H9 (cell line): Measurements from ENCODE around the gene PIAS1. TPM values are rescaled to one million over a fixed set of nuclear protein-coding genes. Genes with fewer than 3 reads are reported as not detected.

Source experiments
- DNase-seq: peaks from one replicate; pipeline ENCODE4 v3.0.0-alpha.2; 2017
- H2AFZ ChIP-seq: one replicate; pipeline ENCODE4 v1.6.1; 2013; ENCODE audit warnings: mild to moderate bottlenecking, low read length, control low read depth, moderate library complexity
- H2AK5ac ChIP-seq: 2 replicates; pipeline ENCODE4 v1.6.1; 2013; ENCODE audit warnings: low read length, control low read depth, mixed read lengths; ENCODE audit not compliant: insufficient read length
- H2BK120ac ChIP-seq: one replicate; pipeline ENCODE4 v1.6.1; 2013; ENCODE audit warnings: low read depth, mild to moderate bottlenecking, low read length, control low read depth, inconsistent platforms; ENCODE audit not compliant: poor library complexity, severe bottlenecking
- H2BK12ac ChIP-seq: 2 replicates; pipeline ENCODE4 v1.6.1; 2013; ENCODE audit warnings: low read length, control low read depth, mixed read lengths, low read depth; ENCODE audit not compliant: insufficient read length
- H2BK15ac ChIP-seq: 2 replicates; pipeline ENCODE4 v1.6.1; 2013; ENCODE audit warnings: low read depth, low read length, control low read depth
- H2BK20ac ChIP-seq: one replicate; pipeline ENCODE4 v1.6.1; 2013; ENCODE audit warnings: low read depth, mild to moderate bottlenecking, low read length, control low read depth, inconsistent platforms; ENCODE audit not compliant: poor library complexity, severe bottlenecking
- H2BK5ac ChIP-seq: 2 replicates; pipeline ENCODE4 v1.6.1; 2013; ENCODE audit warnings: low read length, control low read depth, mixed read lengths; ENCODE audit not compliant: insufficient read length
- H3K14ac ChIP-seq: 2 replicates; pipeline ENCODE4 v1.6.1; 2013; ENCODE audit warnings: low read length, control low read depth; ENCODE audit not compliant: insufficient read depth
- H3K18ac ChIP-seq: 2 replicates; pipeline ENCODE4 v1.6.1; 2013; ENCODE audit warnings: low read depth, mild to moderate bottlenecking, mixed read lengths, low read length, control low read depth; ENCODE audit not compliant: insufficient read length
- H3K23ac ChIP-seq: 2 replicates; pipeline ENCODE4 v1.6.1; 2013; ENCODE audit warnings: low read length, control low read depth, mixed read lengths, low read depth; ENCODE audit not compliant: insufficient read length
- H3K23me2 ChIP-seq: 2 replicates; pipeline ENCODE4 v1.6.1; 2013; ENCODE audit warnings: low read depth, mild to moderate bottlenecking, mixed read lengths, low read length, control low read depth; ENCODE audit not compliant: insufficient read length, poor library complexity, severe bottlenecking
- H3K27ac ChIP-seq: 2 replicates; pipeline ENCODE4 v1.5.1; 2013; ENCODE audit warnings: low read length, control low read depth, mixed read lengths, low read depth; ENCODE audit not compliant: insufficient read length
- H3K27me3 ChIP-seq: 2 replicates; pipeline ENCODE4 v1.6.1; 2013; ENCODE audit warnings: low read length, control low read depth, inconsistent platforms; ENCODE audit not compliant: insufficient read depth
- H3K4ac ChIP-seq: 2 replicates; pipeline ENCODE4 v1.6.1; 2013; ENCODE audit warnings: low read depth, mild to moderate bottlenecking, control low read depth, inconsistent platforms, low read length, moderate library complexity
- H3K4me1 ChIP-seq: 2 replicates; pipeline ENCODE4 v1.6.1; 2013; ENCODE audit warnings: low read length, control low read depth, inconsistent platforms; ENCODE audit not compliant: insufficient read depth
- H3K4me2 ChIP-seq: 2 replicates; pipeline ENCODE4 v1.6.1; 2013; ENCODE audit warnings: low read length, control low read depth, mixed read lengths; ENCODE audit not compliant: insufficient read length, insufficient read depth
- H3K56ac ChIP-seq: 2 replicates; pipeline ENCODE4 v1.6.1; 2013; ENCODE audit warnings: low read depth, mild to moderate bottlenecking, mixed read lengths, low read length, control low read depth; ENCODE audit not compliant: insufficient read length
- H3K79me1 ChIP-seq: 2 replicates; pipeline ENCODE4 v1.6.1; 2013; ENCODE audit warnings: low read depth, mild to moderate bottlenecking, moderate library complexity, low read length, control low read depth, inconsistent platforms; ENCODE audit not compliant: insufficient read depth, poor library complexity, severe bottlenecking
- H3K79me2 ChIP-seq: 2 replicates; pipeline ENCODE4 v1.6.1; 2013; ENCODE audit warnings: low read length, control low read depth, inconsistent platforms; ENCODE audit not compliant: insufficient read depth
- H3K9ac ChIP-seq: 2 replicates; pipeline ENCODE4 v1.6.1; 2013; ENCODE audit warnings: low read length, control low read depth, mixed read lengths; ENCODE audit not compliant: insufficient read length; ENCODE audit errors: extremely low read depth
- H3K9me3 ChIP-seq: one replicate; pipeline ENCODE4 v1.6.1; 2013; ENCODE audit warnings: low read depth, low read length, inconsistent platforms; ENCODE audit not compliant: control insufficient read depth
- H3T11ph ChIP-seq: one replicate; pipeline ENCODE4 v1.6.1; 2013; ENCODE audit warnings: mild to moderate bottlenecking, low read length, control low read depth, inconsistent platforms
- H4K20me1 ChIP-seq: one replicate; pipeline ENCODE4 v1.6.1; 2013; ENCODE audit not compliant: control insufficient read depth, insufficient read length, insufficient read depth
- H4K5ac ChIP-seq: 2 replicates; pipeline ENCODE4 v1.6.1; 2013; ENCODE audit warnings: low read depth, mild to moderate bottlenecking, mixed read lengths, low read length, control low read depth; ENCODE audit not compliant: insufficient read length
- H4K8ac ChIP-seq: replicated peaks from 2 replicates; pipeline ENCODE4 v1.6.1; 2013; ENCODE audit warnings: low read length, control low read depth, mixed read lengths, low read depth; ENCODE audit not compliant: insufficient read length
- H4K91ac ChIP-seq: 2 replicates; pipeline ENCODE4 v1.6.1; 2013; ENCODE audit warnings: low read depth, mild to moderate bottlenecking, moderate library complexity, mixed read lengths, low read length, control low read depth; ENCODE audit not compliant: insufficient read length
- H3K27ac Mint-ChIP-seq, 3 experiments: 2 replicates in 2 of 3; 3 replicates in 1 of 3; pipeline ENCODE4 v1.8.0; 2020 to 2021; ENCODE audit warnings: mixed read lengths in 3 of 3, mild to moderate bottlenecking in 1 of 3, moderate library complexity in 1 of 3
- H3K27me3 Mint-ChIP-seq: 2 replicates; pipeline ENCODE4 v1.8.0; 2021; ENCODE audit warnings: low read depth, mild to moderate bottlenecking, moderate library complexity, mixed read lengths
- H3K36me3 Mint-ChIP-seq, 3 experiments: 2 replicates in 2 of 3; 3 replicates in 1 of 3; pipeline ENCODE4 v1.8.0; 2020 to 2021; ENCODE audit warnings: low read depth in 3 of 3, mixed read lengths in 3 of 3; ENCODE audit not compliant: insufficient read depth in 1 of 3
- H3K4me1 Mint-ChIP-seq, 2 experiments: 2 replicates each; pipeline ENCODE4 v1.8.0; 2020; ENCODE audit warnings: mixed read lengths in 2 of 2
- H3K4me3 Mint-ChIP-seq, 2 experiments: 2 replicates in 1 of 2; 3 replicates in 1 of 2; pipeline ENCODE4 v1.8.0; 2020 to 2021; ENCODE audit warnings: mild to moderate bottlenecking in 2 of 2, mixed read lengths in 2 of 2, moderate library complexity in 1 of 2
- H3K9me3 Mint-ChIP-seq, 2 experiments: 2 replicates in 1 of 2; 3 replicates in 1 of 2; pipeline ENCODE4 v1.8.0; 2020; ENCODE audit warnings: mild to moderate bottlenecking in 2 of 2, mixed read lengths in 2 of 2, moderate library complexity in 1 of 2
- CTCF ChIP-seq: fragments of 200-600 bp; sonication (generic); conservative IDR thresholded peaks from 3 replicates; pipeline ENCODE4 v1.8.0; 2021; ENCODE audit warnings: antibody characterized with exemption, mild to moderate bottlenecking
- WGBS: extraction: QIAGEN DNeasy Blood & Tissue Kit; methylation state at CpG from one replicate; pipeline ENCODE4 v1.1.7; 2013; ENCODE audit warnings: missing lambda C conversion rate, low lambda C conversion rate, mixed read lengths; ENCODE audit not compliant: insufficient read length; ENCODE audit errors: extremely low coverage; 5-methylcytosine and 5-hydroxymethylcytosine counted together
- total RNA-seq: library from RNA; stranded (reverse); gene quantifications from 2 replicates; pipeline ENCODE4 v1.2.1, GENCODE V29; 2021

Gene PIAS1
- total RNA-seq, 1 experiment from 2014 or later: 31.1 TPM

GRCh38 chr15:68032672-68033071 lies 21.4 kb upstream of the PIAS1 start:
- Histone ChIP-seq H2AK5ac (no peak overlapping the region), H4K8ac (no peak overlapping the region), H3K18ac (no peak overlapping the region), H4K91ac (no peak overlapping the region), H2BK120ac (no peak overlapping the region), H3K9me3 (no peaks in the 10 kb centered on the region), H3K56ac (no peak overlapping the region), H2BK12ac (no peak overlapping the region), H3K23me2 (no peaks in the 10 kb centered on the region), H2BK5ac (no peak overlapping the region), H2BK15ac (no peak overlapping the region), H2BK20ac (no peak overlapping the region), H2AFZ (no peak overlapping the region), H3K27me3 (no peaks in the 10 kb centered on the region), H3K27ac (no peak overlapping the region), H3K4me2 (no peak overlapping the region), H4K5ac (no peak overlapping the region), H3K79me2 (no peaks in the 10 kb centered on the region), H3K9ac (no peak overlapping the region), H3K23ac (no peak overlapping the region), H4K20me1 (no peaks in the 10 kb centered on the region), H3K4me1 (no peaks in the 10 kb centered on the region), H3T11ph (no peak overlapping the region), H3K79me1 (no peaks in the 10 kb centered on the region), H3K14ac (no peak overlapping the region), H3K4ac (no peak overlapping the region)
- Mint-ChIP-seq H3K27me3 (peaks cover 8% of the 10 kb centered on the region), H3K4me3 (no peak overlapping the region), H3K27ac (no peak overlapping the region), H3K4me1 (no peaks in the 10 kb centered on the region), H3K36me3 (no peaks in the 10 kb centered on the region), H3K9me3 (peaks cover 0 to 2% of the 10 kb centered on the region in 2 experiments; a peak in 3 of 5 replicates)
- no peak for TF ChIP-seq CTCF
- no CpG with 5 or more reads among the region's 1 CpG for WGBS
- DNase-seq: no peak
